ENCODE measurements around the gene PATZ1.
A peak's percentile ranks its signal among the peaks of the same experiment; 100 is the strongest.
"Not testable (repeated sequence)": the region's sequence is repeated elsewhere in the genome, so short reads cannot be mapped to it uniquely, and the experiment has no call there.

Gene PATZ1

GRCh38 chr22:31314220-31314619 is 31.9 kb downstream of the PATZ1 start:
- DNase-seq (ENCODE audit: low spot score); FAIRE-seq: not testable (repeated sequence)

GRCh38 chr22:31313366-31314147 is 32.6 kb downstream of the PATZ1 start:
- FAIRE-seq (no peak), DNase-seq (ENCODE audit: low spot score) (peak; percentile 78)

- FAIRE-seq (no peak), DNase-seq (ENCODE audit: low spot score) (no peak)
Measured at GRCh38 chr22:31308181-31308580, 38.0 kb downstream of the PATZ1 start.

GRCh38 chr22:31305194-31305593 is 41.0 kb downstream of the PATZ1 start:
- no peak for FAIRE-seq
- no peak for DNase-seq (ENCODE audit: low spot score)

GRCh38 chr22:31302537-31302936 is 43.6 kb downstream of the PATZ1 start:
- FAIRE-seq (no peak), DNase-seq (ENCODE audit: low spot score) (no peak)

- DNase-seq (ENCODE audit: low spot score) = no peak
- no peak for FAIRE-seq
Measured at GRCh38 chr22:31302006-31302405, 44.1 kb downstream of the PATZ1 start.

- DNase-seq (ENCODE audit: low spot score) (no peak), FAIRE-seq (no peak)
Measured at GRCh38 chr22:31300896-31301295, 45.2 kb downstream of the PATZ1 start.

- DNase-seq (ENCODE audit: low spot score) (no peak), FAIRE-seq (no peak)
Measured at GRCh38 chr22:31295831-31296657, 50.1 kb downstream of the PATZ1 start.

GRCh38 chr22:31295360-31295759 is 50.8 kb downstream of the PATZ1 start:
- FAIRE-seq (no peak), DNase-seq (ENCODE audit: low spot score) (no peak)

- peak; percentile 82 for DNase-seq (ENCODE audit: low spot score)
- peak; percentile 42 for FAIRE-seq
Measured at GRCh38 chr22:31292236-31292989, 53.7 kb downstream of the PATZ1 start, which contains the start of gene PIK3IP1. Gene PIK3IP1, minus strand, starts transcription at chr22:31292488. Its CDS starts 144 bp downstream, at chr22:31292344.

- peak; percentile 31 for DNase-seq (ENCODE audit: low spot score)
- no peak for FAIRE-seq
Measured at GRCh38 chr22:31291481-31292235, 54.5 kb downstream of the PATZ1 start.

GRCh38 chr22:31290494-31291471 is 55.4 kb downstream of the PATZ1 start:
- FAIRE-seq (peak; percentile 77), DNase-seq (ENCODE audit: low spot score) (peak; percentile 98)

GRCh38 chr22:31289344-31289743 is 56.8 kb downstream of the PATZ1 start:
- no peak for FAIRE-seq
- no peak for DNase-seq (ENCODE audit: low spot score)

GRCh38 chr22:31288496-31289240 is 57.5 kb downstream of the PATZ1 start:
- DNase-seq (ENCODE audit: low spot score) (no peak), FAIRE-seq (no peak)

- no peak for FAIRE-seq
Measured at GRCh38 chr22:31287818-31288495, 58.2 kb downstream of the PATZ1 start.

GRCh38 chr22:31286360-31287255 is 59.5 kb downstream of the PATZ1 start:
- DNase-seq (ENCODE audit: low spot score) = no peak
- FAIRE-seq = no peak

More at GRCh38 chr22:31287818-31288495, 58.2 kb downstream of the PATZ1 start:
- DNase-seq (ENCODE audit: low spot score) = no peak
